ENCODE data around the gene OR6B1. TPM values are rescaled to one million over a fixed set of nuclear protein-coding genes. Genes with fewer than 3 reads are reported as not detected.

OR6B1 gene
- total and polyA plus RNA-seq, 2 donors (not counting 1 experiment from before 2014, with no cell fraction given) = not detected

GRCh38 chr7:144032985-144033709, 33.0 kb downstream of the OR6B1 start:
- Histone ChIP-seq H4K20me1 (ENCODE audit: control insufficient read depth, insufficient read depth, low read length, poor library complexity, severe bottlenecking) (no peaks in the 10 kb centered on the region), H3K4me2 (replicated peaks; ENCODE audit: low read depth, low read length, poor library complexity, severe bottlenecking) (no peak overlapping the region), H3K27me3 (replicated peaks in 1 of 4; ENCODE audit: control extremely low read depth in 1 of 4, control insufficient read depth in 3 of 4, insufficient read depth in 4 of 4, low read length in 3 of 4) (peaks cover 0 to 8% (median 4%) of the 10 kb centered on the region in 4 experiments), H2AFZ (ENCODE audit: insufficient read depth, low read depth, low read length, poor library complexity, severe bottlenecking) (no peak overlapping the region), H3K27ac (ENCODE audit: low read length in 2 of 2) (no peak overlapping the region), H3K4me1 (ENCODE audit: control insufficient read depth in 2 of 2, insufficient read depth in 2 of 2, low read length in 2 of 2) (no peaks in the 10 kb centered on the region), H3K9me3 (ENCODE audit: control extremely low read depth in 1 of 3, control insufficient read depth in 2 of 3, insufficient read depth in 1 of 3, low read length in 2 of 3) (no peaks in the 10 kb centered on the region), H3K36me3 (replicated peaks in 1 of 2; ENCODE audit: control extremely low read depth in 1 of 2, control insufficient read depth in 1 of 2, extremely low read depth in 1 of 2, insufficient read depth in 2 of 2, low read length in 1 of 2) (no peaks in the 10 kb centered on the region), H3K79me2 (ENCODE audit: control insufficient read depth, insufficient read depth, low read length) (no peaks in the 10 kb centered on the region), H3K4me3 (ENCODE audit: control extremely low read depth in 1 of 5, extremely low read depth in 1 of 5, insufficient read depth in 1 of 5, low read depth in 2 of 5, low read length in 4 of 5) (no peak overlapping the region), H3K9ac (ENCODE audit: low read length) (no peak overlapping the region)
- no peak overlapping the region for H3K27ac Mint-ChIP-seq
- WGBS (ENCODE audit: insufficient coverage) = 40% methylated on average over 1 of the region's 1 CpG
- intact Hi-C loops (cut with micrococcal nuclease) = no loop called here
- no peaks in the 10 kb centered on the region for H3K9me3 Mint-ChIP-seq (ENCODE audit: insufficient read depth)
- ChIA-PET CTCF (no interaction called here), POLR2A (no interaction called here)
- TF ChIP-seq, protein P1, sequence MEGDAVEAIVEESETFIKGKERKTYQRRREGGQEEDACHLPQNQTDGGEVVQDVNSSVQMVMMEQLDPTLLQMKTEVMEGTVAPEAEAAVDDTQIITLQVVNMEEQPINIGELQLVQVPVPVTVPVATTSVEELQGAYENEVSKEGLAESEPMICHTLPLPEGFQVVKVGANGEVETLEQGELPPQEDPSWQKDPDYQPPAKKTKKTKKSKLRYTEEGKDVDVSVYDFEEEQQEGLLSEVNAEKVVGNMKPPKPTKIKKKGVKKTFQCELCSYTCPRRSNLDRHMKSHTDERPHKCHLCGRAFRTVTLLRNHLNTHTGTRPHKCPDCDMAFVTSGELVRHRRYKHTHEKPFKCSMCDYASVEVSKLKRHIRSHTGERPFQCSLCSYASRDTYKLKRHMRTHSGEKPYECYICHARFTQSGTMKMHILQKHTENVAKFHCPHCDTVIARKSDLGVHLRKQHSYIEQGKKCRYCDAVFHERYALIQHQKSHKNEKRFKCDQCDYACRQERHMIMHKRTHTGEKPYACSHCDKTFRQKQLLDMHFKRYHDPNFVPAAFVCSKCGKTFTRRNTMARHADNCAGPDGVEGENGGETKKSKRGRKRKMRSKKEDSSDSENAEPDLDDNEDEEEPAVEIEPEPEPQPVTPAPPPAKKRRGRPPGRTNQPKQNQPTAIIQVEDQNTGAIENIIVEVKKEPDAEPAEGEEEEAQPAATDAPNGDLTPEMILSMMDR (IDR thresholded peaks at IDR 0.05) = no peak
- TF ChIP-seq EZH2 (IDR thresholded peaks at IDR 0.05; ENCODE audit: borderline replicate concordance, insufficient read depth, low read depth, low read length, poor library complexity, severe bottlenecking) = no peak
- no peak for ATAC-seq (ENCODE audit: low read depth)
- peaks cover 17% of the 10 kb centered on the region for H3K27me3 Mint-ChIP-seq
- no peak for DNase-seq
- H3K4me3 Mint-ChIP-seq = no peak overlapping the region
- H3K4me1 Mint-ChIP-seq = no peaks in the 10 kb centered on the region

DNA sequence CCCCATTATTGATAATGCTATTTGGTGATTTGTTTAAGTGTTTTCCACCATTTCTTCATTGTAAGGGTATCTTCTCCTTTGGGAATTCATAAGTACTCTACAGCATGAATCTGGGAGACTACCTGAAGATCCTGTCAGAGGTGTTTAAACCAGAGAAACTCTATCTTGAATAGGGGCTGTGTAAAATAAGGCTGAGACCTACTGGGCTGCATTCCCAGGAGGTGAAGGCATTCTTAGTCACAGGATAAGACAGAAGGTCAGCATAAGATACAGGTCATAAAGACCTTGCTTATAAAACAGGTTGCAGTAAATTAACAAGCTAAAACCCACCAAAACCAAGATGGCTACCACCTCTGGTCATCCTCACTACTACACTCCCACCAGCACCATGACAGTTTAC, 35.3 kb downstream of the OR6B1 start:
- no peak overlapping the region for H3K27ac ChIP-seq (ENCODE audit: low read length in 2 of 2)
- ATAC-seq (ENCODE audit: low read depth) (no peak), DNase-seq (no peak)
- no peak overlapping the region for H2AFZ ChIP-seq (ENCODE audit: insufficient read depth, low read depth, low read length, poor library complexity, severe bottlenecking)
- Mint-ChIP-seq H3K27ac (no peak overlapping the region), H3K4me3 (no peak overlapping the region), H3K27me3 (peaks cover 17% of the 10 kb centered on the region), H3K4me1 (no peaks in the 10 kb centered on the region), H3K9me3 (ENCODE audit: insufficient read depth) (no peaks in the 10 kb centered on the region)
- H3K79me2 ChIP-seq (ENCODE audit: control insufficient read depth, insufficient read depth, low read length) = no peaks in the 10 kb centered on the region
- POLR2A ChIA-PET = no interaction called here
- CTCF ChIA-PET = no interaction called here
- H3K4me1 ChIP-seq (ENCODE audit: control insufficient read depth in 2 of 2, insufficient read depth in 2 of 2, low read length in 2 of 2) = no peaks in the 10 kb centered on the region
- no peaks in the 10 kb centered on the region for H4K20me1 ChIP-seq (ENCODE audit: control insufficient read depth, insufficient read depth, low read length, poor library complexity, severe bottlenecking)
- no peak overlapping the region for H3K4me3 ChIP-seq (ENCODE audit: control extremely low read depth in 1 of 5, extremely low read depth in 1 of 5, insufficient read depth in 1 of 5, low read depth in 2 of 5, low read length in 4 of 5)
- no peak overlapping the region for H3K9ac ChIP-seq (ENCODE audit: low read length)
- no peak overlapping the region for H3K4me2 ChIP-seq (replicated peaks; ENCODE audit: low read depth, low read length, poor library complexity, severe bottlenecking)
- peaks cover 0 to 8% (median 4%) of the 10 kb centered on the region in 4 experiments for H3K27me3 ChIP-seq (replicated peaks in 1 of 4; ENCODE audit: control extremely low read depth in 1 of 4, control insufficient read depth in 3 of 4, insufficient read depth in 4 of 4, low read length in 3 of 4)
- TF ChIP-seq, protein P1 (IDR thresholded peaks at IDR 0.05) = no peak
- no peak for TF ChIP-seq EZH2 (IDR thresholded peaks at IDR 0.05; ENCODE audit: borderline replicate concordance, insufficient read depth, low read depth, low read length, poor library complexity, severe bottlenecking)
- no peaks in the 10 kb centered on the region for H3K36me3 ChIP-seq (replicated peaks in 1 of 2; ENCODE audit: control extremely low read depth in 1 of 2, control insufficient read depth in 1 of 2, extremely low read depth in 1 of 2, insufficient read depth in 2 of 2, low read length in 1 of 2)
- intact Hi-C loops (cut with micrococcal nuclease) = no loop called here
- no peaks in the 10 kb centered on the region for H3K9me3 ChIP-seq (ENCODE audit: control extremely low read depth in 1 of 3, control insufficient read depth in 2 of 3, insufficient read depth in 1 of 3, low read length in 2 of 3)
